Measurements from ENCODE around the gene SLC2A1.
"Not testable (repeated sequence)": the region's sequence is repeated elsewhere in the genome, so short reads cannot be mapped to it uniquely, and the experiment has no call there.

The SLC2A1 gene

DNA sequence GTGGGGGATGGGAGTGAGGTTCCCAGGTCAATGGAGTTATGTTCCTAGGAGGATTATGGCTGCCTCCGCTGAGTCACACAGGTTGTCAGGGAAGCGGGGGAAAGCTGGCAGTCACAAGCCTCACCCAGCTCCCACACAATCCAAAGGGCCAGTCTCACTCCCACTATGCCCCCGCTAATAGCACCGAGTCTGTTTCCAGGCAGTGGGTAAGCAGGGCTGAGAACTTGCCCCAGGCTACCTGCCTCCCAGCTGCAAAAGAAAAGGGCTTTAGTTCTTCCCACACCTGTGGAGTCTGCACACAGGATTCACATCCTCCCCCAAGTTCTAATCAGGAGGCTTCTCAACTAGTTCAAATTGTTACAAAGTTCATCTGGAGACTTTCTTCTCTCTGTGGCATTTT, 58.7 kb downstream of the SLC2A1 start:
- DNase-seq (ENCODE audit: low read depth); H3K27me3 ChIP-seq (replicated peaks; ENCODE audit: control insufficient read depth, insufficient read depth, low read length); H3K9ac ChIP-seq (ENCODE audit: low read length); H3K4me3 ChIP-seq (ENCODE audit: low read length); H3K4me1 ChIP-seq (ENCODE audit: control insufficient read depth, insufficient read depth, low read length); H3K36me3 ChIP-seq (ENCODE audit: control insufficient read depth, insufficient read depth, low read length, severe bottlenecking): not testable (repeated sequence)
- peaks cover 16% of the 10 kb centered on the region for H3K9me3 ChIP-seq (ENCODE audit: control insufficient read depth, low read length)

DNA sequence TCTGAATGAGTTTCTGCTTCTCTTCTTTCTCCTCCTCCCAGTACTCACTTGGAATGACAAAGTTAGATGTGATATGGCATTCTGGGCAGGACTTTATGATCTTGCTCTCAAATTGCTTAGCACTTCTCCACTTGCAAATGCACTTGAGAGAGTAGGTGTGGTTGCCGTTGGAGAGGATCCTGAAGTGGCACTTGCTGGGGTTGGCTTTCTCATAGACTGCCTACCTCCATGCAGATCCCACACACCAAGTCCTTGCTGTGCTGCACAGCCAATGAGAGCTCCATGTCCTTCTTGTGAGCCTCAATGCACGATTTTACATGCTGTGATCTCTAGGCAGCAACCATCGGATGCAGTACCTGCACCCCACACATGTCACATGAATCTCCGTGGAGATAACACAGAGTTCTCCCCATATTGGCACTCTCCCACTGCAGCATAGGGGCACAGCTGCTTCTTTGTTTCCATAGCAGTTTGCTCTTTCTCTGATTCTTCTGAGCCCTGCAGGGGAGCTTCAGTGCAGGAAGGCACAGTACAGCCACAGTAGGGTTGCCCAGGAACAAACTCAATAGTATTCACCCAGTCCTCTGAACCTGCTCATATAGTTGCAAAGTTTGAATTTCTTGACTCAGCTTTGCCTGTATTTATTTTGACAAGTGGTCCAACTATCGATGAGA, 67.1 kb downstream of the SLC2A1 start:
- no peaks in the 10 kb centered on the region for H3K4me1 ChIP-seq (ENCODE audit: control insufficient read depth, insufficient read depth, low read length)
- DNase-seq (ENCODE audit: low read depth) = no peak
- H3K36me3 ChIP-seq (ENCODE audit: control insufficient read depth, insufficient read depth, low read length, severe bottlenecking) = no peaks in the 10 kb centered on the region
- peaks cover 8% of the 10 kb centered on the region for H3K27me3 ChIP-seq (replicated peaks; ENCODE audit: control insufficient read depth, insufficient read depth, low read length)
- no peak overlapping the region for H3K9ac ChIP-seq (ENCODE audit: low read length)
- no peak overlapping the region for H3K4me3 ChIP-seq (ENCODE audit: low read length)
- no peaks in the 10 kb centered on the region for H3K9me3 ChIP-seq (ENCODE audit: control insufficient read depth, low read length)

DNA sequence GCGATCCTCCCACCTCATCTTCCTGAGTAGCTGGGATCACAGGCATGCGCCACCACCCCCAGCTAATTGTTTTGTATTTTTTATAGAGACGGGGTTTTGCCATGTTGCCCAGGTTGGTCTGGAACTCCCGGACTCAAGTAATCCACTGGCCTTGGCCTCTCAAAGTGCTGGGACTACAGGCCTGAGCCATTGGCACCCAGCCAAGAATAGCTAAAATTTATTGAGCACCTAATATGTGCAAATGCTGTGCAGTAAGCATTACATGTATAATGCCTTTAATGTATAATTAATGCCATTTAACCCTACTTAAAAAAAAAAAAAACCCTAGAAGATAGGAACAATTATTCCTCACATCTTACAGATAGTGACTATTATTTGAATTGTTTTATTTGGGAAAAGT, 69.4 kb downstream of the SLC2A1 start:
- Histone ChIP-seq H3K4me1 (ENCODE audit: control insufficient read depth, insufficient read depth, low read length) (no peaks in the 10 kb centered on the region), H3K9me3 (ENCODE audit: control insufficient read depth, low read length) (no peaks in the 10 kb centered on the region), H3K27me3 (replicated peaks; ENCODE audit: control insufficient read depth, insufficient read depth, low read length) (peaks cover 14% of the 10 kb centered on the region), H3K36me3 (ENCODE audit: control insufficient read depth, insufficient read depth, low read length, severe bottlenecking) (no peaks in the 10 kb centered on the region), H3K9ac (ENCODE audit: low read length) (no peak overlapping the region), H3K4me3 (ENCODE audit: low read length) (no peak overlapping the region)
- no peak for DNase-seq (ENCODE audit: low read depth)

DNA sequence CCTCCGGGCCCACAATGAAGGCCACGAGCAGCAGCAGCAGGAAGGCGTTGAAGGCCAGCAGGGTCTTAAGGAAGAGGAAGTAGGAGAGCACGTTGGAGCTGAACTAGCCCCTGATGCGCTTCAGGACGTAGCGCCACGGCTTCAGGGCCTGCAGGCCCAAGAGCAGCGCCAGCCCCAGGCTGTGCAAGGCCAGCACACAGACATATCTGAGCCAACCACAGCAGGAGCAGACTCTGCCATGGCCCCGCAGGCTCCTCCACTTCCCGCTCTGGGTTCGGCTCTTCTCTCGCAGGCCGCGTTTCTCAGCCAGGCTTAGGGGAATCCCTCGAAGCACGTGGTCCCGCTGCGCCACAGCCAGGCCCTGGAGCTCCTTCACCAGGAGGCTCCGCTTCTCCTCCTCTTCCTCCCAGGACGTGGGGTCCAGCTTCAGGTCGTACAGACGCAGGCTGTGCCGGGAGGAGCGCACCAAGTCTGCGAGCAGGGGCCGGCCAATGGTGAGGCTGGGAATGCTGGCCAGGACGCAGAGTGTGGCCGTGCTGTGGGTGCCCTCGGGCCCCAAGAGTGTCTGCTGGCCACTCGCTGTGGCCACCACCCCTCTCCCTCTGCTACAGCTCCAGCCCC, 70.5 kb downstream of the SLC2A1 start:
- Histone ChIP-seq H3K36me3 (ENCODE audit: control insufficient read depth, insufficient read depth, low read length, severe bottlenecking) (no peaks in the 10 kb centered on the region), H3K9ac (ENCODE audit: low read length) (no peak overlapping the region), H3K27me3 (replicated peaks; ENCODE audit: control insufficient read depth, insufficient read depth, low read length) (peaks cover 14% of the 10 kb centered on the region), H3K4me3 (ENCODE audit: low read length) (no peak overlapping the region), H3K4me1 (ENCODE audit: control insufficient read depth, insufficient read depth, low read length) (no peaks in the 10 kb centered on the region), H3K9me3 (ENCODE audit: control insufficient read depth, low read length) (no peaks in the 10 kb centered on the region)
- no peak for DNase-seq (ENCODE audit: low read depth)

DNA sequence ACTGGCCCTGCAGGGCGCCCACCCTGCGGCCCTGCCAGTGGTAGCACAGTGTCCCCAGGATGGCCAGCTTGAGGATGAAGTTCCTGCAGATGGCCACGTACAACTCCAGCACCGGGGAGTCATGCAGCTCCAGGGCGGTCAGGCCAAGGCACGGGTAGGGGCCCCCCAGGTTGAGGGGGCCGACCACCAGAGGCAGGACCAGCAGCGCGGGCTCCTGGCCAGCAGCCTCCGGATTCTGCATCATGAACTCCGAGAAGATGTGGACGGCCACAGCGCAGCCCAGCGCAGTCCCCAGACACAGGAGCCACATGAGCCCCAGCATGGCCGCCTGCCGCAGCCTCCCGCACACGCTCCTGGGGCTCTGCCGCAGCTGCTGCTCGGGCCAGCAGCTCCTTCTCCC, 71.3 kb downstream of the SLC2A1 start:
- H3K9me3 ChIP-seq (ENCODE audit: control insufficient read depth, low read length) = no peaks in the 10 kb centered on the region
- H3K36me3 ChIP-seq (ENCODE audit: control insufficient read depth, insufficient read depth, low read length, severe bottlenecking) = no peaks in the 10 kb centered on the region
- H3K4me3 ChIP-seq (ENCODE audit: low read length) = no peak overlapping the region
- no peaks in the 10 kb centered on the region for H3K4me1 ChIP-seq (ENCODE audit: control insufficient read depth, insufficient read depth, low read length)
- DNase-seq (ENCODE audit: low read depth) = no peak
- H3K27me3 ChIP-seq (replicated peaks; ENCODE audit: control insufficient read depth, insufficient read depth, low read length) = peaks cover 14% of the 10 kb centered on the region
- no peak overlapping the region for H3K9ac ChIP-seq (ENCODE audit: low read length)

DNA sequence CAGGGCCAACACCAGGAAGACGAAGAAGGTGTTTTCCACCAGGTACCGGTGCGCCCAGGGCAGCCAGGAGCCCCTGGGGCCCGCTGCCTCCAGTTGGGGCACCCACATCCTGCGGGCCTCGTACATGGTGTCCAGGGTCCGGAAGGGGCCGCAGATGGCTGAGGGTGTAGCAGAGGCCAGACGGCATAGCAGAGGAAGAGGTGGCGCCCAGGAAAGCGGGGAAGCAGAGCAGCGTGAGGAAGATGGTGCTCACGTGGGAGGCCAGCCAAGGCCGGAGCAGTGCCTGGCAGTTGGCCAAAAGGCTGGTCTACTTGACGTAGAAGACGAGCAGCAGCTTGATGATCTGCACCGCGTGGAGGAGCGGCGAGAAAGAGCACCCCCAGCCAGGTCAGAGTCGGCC, 71.9 kb downstream of the SLC2A1 start:
- Histone ChIP-seq H3K36me3 (ENCODE audit: control insufficient read depth, insufficient read depth, low read length, severe bottlenecking) (no peaks in the 10 kb centered on the region), H3K4me3 (ENCODE audit: low read length) (no peak overlapping the region), H3K9me3 (ENCODE audit: control insufficient read depth, low read length) (no peaks in the 10 kb centered on the region), H3K4me1 (ENCODE audit: control insufficient read depth, insufficient read depth, low read length) (no peaks in the 10 kb centered on the region), H3K27me3 (replicated peaks; ENCODE audit: control insufficient read depth, insufficient read depth, low read length) (peaks cover 14% of the 10 kb centered on the region), H3K9ac (ENCODE audit: low read length) (no peak overlapping the region)
- no peak for DNase-seq (ENCODE audit: low read depth)

DNA sequence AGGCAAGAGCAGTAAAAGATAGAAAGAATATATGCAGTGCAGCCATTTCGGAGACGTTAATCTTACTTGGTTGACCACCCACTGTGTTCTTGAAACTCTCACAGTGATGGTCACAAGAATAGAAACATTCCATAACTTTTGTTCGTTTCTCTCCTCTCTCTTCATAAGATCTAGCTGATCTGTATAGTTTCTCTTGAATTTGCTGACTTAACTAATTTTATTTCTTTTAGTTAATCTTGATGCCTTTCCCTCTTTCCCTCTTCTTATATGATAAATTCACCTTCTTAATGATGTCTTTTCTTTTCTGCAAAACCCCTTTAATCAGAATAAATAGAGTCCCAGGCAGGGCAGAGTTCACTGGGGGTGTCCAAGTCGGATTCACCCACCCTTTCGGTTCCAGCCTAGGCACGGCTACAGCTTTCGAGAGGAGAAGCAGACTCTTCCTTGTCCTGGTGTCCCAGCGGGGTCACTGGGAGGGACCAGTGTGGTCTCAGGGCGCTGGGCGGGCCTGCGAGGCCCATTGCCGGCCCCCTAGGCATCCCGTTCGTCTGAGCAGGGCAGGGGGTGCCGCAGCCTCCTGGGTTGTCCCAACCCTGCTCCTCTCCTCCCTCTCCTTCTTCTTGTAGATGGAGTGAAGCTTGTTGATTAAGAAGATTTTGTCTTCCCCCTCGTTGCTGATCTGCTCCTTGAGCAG, 72.5 kb downstream of the SLC2A1 start:
- Histone ChIP-seq H3K4me3 (ENCODE audit: low read length) (no peak overlapping the region), H3K4me1 (ENCODE audit: control insufficient read depth, insufficient read depth, low read length) (no peaks in the 10 kb centered on the region), H3K36me3 (ENCODE audit: control insufficient read depth, insufficient read depth, low read length, severe bottlenecking) (no peaks in the 10 kb centered on the region), H3K9me3 (ENCODE audit: control insufficient read depth, low read length) (no peaks in the 10 kb centered on the region), H3K9ac (ENCODE audit: low read length) (no peak overlapping the region), H3K27me3 (replicated peaks; ENCODE audit: control insufficient read depth, insufficient read depth, low read length) (peaks cover 10% of the 10 kb centered on the region)
- DNase-seq (ENCODE audit: low read depth) = no peak

DNA sequence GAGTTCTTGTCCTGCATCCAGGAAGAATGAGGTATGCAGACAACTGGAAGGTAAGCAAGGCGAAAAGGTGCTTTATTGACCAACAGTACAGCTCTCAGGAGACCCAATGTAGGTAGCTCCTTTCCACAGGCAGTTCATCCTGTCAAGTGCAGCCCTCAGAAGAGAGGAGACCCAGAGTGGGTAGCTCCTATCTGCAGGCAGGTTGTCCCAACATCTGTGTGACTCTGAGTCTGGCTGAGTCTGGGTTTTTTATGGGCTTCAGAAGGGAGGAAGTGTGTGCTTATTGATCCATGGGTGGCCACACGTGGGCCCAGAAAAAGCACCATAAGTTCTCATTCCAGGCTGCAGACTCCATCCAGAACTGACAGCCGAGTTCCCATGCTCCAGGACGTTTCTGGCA, 78.3 kb downstream of the SLC2A1 start:
- H3K4me1 ChIP-seq (ENCODE audit: control insufficient read depth, insufficient read depth, low read length) = no peaks in the 10 kb centered on the region
- H3K27me3 ChIP-seq (replicated peaks; ENCODE audit: control insufficient read depth, insufficient read depth, low read length) = peaks cover 22% of the 10 kb centered on the region
- H3K9ac ChIP-seq (ENCODE audit: low read length) = no peak overlapping the region
- H3K36me3 ChIP-seq (ENCODE audit: control insufficient read depth, insufficient read depth, low read length, severe bottlenecking) = no peaks in the 10 kb centered on the region
- H3K4me3 ChIP-seq (ENCODE audit: low read length) = no peak overlapping the region
- H3K9me3 ChIP-seq (ENCODE audit: control insufficient read depth, low read length) = peaks cover 11% of the 10 kb centered on the region
- no peak for DNase-seq (ENCODE audit: low read depth)

DNA sequence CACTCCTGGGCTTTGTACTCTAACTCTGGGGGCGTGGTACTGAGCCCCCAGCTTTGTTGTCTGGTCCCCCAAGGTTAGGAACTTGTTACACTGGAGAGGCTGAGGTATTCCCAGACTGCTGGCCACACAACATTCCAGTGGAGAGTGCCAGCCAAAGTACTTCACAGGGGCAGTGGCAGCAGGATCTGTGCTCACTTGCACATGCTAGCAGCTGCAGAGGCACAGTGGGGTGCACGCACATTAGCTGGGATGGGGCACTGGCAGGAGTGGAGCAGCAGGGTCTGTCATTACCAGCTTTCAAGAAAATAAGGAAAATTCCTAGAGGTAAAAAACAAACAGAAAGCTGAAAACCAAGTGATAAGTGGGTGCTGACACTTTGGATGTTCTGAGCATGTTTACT, 81.3 kb downstream of the SLC2A1 start:
- DNase-seq (ENCODE audit: low read depth) = no peak
- H3K4me3 ChIP-seq (ENCODE audit: low read length) = no peak overlapping the region

DNA sequence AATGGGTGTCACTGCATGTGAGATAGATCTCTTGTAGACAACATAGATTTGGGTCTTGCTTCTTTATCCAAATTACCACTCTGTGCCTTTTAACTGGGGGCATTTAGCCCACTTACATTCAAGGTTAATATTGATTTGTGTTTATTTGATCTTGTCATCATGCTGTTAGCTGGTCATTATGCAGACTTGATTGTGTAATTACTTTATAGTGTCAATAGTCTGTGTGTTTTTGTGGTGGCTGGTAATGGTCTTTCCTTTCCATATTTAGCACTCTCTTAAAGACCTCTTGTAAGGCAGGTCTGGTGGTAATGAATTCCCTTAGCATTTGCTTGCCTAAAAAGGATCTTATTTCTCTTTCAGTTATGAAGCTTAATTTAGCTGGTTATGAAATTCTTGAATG, 82.7 kb downstream of the SLC2A1 start:
- no peak overlapping the region for H3K9ac ChIP-seq (ENCODE audit: low read length)
- H3K27me3 ChIP-seq (replicated peaks; ENCODE audit: control insufficient read depth, insufficient read depth, low read length) = peaks cover 19% of the 10 kb centered on the region
- peaks cover 22% of the 10 kb centered on the region for H3K9me3 ChIP-seq (ENCODE audit: control insufficient read depth, low read length)
- no peak overlapping the region for H3K4me3 ChIP-seq (ENCODE audit: low read length)
- H3K36me3 ChIP-seq (ENCODE audit: control insufficient read depth, insufficient read depth, low read length, severe bottlenecking) = no peaks in the 10 kb centered on the region
- no peaks in the 10 kb centered on the region for H3K4me1 ChIP-seq (ENCODE audit: control insufficient read depth, insufficient read depth, low read length)
- DNase-seq (ENCODE audit: low read depth) = no peak

More for the DNA sequence above, 81.3 kb downstream of the SLC2A1 start:
- no peak overlapping the region for H3K9ac ChIP-seq (ENCODE audit: low read length)
- peaks cover 22% of the 10 kb centered on the region for H3K9me3 ChIP-seq (ENCODE audit: control insufficient read depth, low read length)
- H3K27me3 ChIP-seq (replicated peaks; ENCODE audit: control insufficient read depth, insufficient read depth, low read length) = peaks cover 19% of the 10 kb centered on the region
- H3K4me1 ChIP-seq (ENCODE audit: control insufficient read depth, insufficient read depth, low read length) = no peaks in the 10 kb centered on the region
- no peaks in the 10 kb centered on the region for H3K36me3 ChIP-seq (ENCODE audit: control insufficient read depth, insufficient read depth, low read length, severe bottlenecking)

All from adipocyte (in vitro differentiated cells).